ENCODE measurements around the gene PRUNE2. TPM values are rescaled to one million over a fixed set of nuclear protein-coding genes. Genes with fewer than 3 reads are reported as not detected.

PRUNE2 gene
- total RNA-seq, 2 experiments from 2014 or later: 0.38 to 0.44 TPM

DNA sequence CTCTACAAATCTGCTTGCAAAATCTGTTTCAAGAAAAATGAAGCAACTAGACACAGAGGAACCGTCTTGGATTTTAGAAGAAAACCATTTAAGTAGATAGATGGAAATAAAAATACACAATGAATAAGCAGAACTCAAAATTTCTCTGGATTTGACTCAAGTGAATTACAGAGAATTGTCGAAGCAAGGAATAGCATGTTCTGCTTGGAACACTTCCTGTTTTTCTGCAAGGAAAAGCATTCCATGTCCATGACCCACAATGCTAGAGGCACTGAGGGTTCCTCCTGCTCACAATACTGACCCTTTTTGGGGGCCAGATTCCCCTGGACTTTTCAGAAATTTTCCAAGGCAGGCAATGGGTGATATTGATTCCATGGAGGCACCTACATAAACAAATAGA is 29.8 kb downstream of the PRUNE2 start:
- Histone ChIP-seq H3K9me2 (ENCODE audit: insufficient read depth, low read length) (no peaks in the 10 kb centered on the region), H3K9me3 (ENCODE audit: low read length) (no peaks in the 10 kb centered on the region), H4K20me1 (ENCODE audit: insufficient read depth, low read length) (no peaks in the 10 kb centered on the region), H3K27ac (ENCODE audit: low read depth, low read length, poor library complexity, severe bottlenecking) (no peak overlapping the region), H3K36me3 (ENCODE audit: insufficient read depth, low read length) (no peaks in the 10 kb centered on the region), H3K4me3 (ENCODE audit: low read depth, low read length, poor library complexity, severe bottlenecking) (no peak overlapping the region), H3K4me1 (ENCODE audit: insufficient read depth, low read length, poor library complexity, severe bottlenecking) (no peaks in the 10 kb centered on the region), H2AFZ (ENCODE audit: low read length) (no peak overlapping the region), H3K79me2 (ENCODE audit: insufficient read depth, low read depth, low read length) (no peaks in the 10 kb centered on the region), H3K4me2 (ENCODE audit: low read length) (no peak overlapping the region)
- intact Hi-C loops (cut with micrococcal nuclease; ENCODE audit: unreplicated experiment): no loop called here
- BruUV-seq (replicated peaks): no TSS peak
- TF ChIP-seq, protein P1, sequence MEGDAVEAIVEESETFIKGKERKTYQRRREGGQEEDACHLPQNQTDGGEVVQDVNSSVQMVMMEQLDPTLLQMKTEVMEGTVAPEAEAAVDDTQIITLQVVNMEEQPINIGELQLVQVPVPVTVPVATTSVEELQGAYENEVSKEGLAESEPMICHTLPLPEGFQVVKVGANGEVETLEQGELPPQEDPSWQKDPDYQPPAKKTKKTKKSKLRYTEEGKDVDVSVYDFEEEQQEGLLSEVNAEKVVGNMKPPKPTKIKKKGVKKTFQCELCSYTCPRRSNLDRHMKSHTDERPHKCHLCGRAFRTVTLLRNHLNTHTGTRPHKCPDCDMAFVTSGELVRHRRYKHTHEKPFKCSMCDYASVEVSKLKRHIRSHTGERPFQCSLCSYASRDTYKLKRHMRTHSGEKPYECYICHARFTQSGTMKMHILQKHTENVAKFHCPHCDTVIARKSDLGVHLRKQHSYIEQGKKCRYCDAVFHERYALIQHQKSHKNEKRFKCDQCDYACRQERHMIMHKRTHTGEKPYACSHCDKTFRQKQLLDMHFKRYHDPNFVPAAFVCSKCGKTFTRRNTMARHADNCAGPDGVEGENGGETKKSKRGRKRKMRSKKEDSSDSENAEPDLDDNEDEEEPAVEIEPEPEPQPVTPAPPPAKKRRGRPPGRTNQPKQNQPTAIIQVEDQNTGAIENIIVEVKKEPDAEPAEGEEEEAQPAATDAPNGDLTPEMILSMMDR (conservative IDR thresholded peaks at IDR 0.05; ENCODE audit: low read length): no peak
- TF ChIP-seq EZH2phosphoT487 (IDR thresholded peaks at IDR 0.05; ENCODE audit: borderline replicate concordance, low read depth, low read length): no peak
- ChIA-PET POLR2A (no interaction called here), CTCF (ENCODE audit: unreplicated experiment) (no interaction called here)
- no peak for DNase-seq (ENCODE audit: low spot score)

GRCh38 chr9:76873821-76874220 is 32.1 kb downstream of the PRUNE2 start:
- no peak overlapping the region for H3K4me3 ChIP-seq (ENCODE audit: low read depth, low read length, poor library complexity, severe bottlenecking)
- H3K36me3 ChIP-seq (ENCODE audit: insufficient read depth, low read length): no peaks in the 10 kb centered on the region
- intact Hi-C loops (cut with micrococcal nuclease; ENCODE audit: unreplicated experiment): no loop called here
- no peak overlapping the region for H3K4me2 ChIP-seq (ENCODE audit: low read length)
- TF ChIP-seq, protein P1 (conservative IDR thresholded peaks at IDR 0.05; ENCODE audit: low read length): no peak
- no peaks in the 10 kb centered on the region for H4K20me1 ChIP-seq (ENCODE audit: insufficient read depth, low read length)
- no peaks in the 10 kb centered on the region for H3K4me1 ChIP-seq (ENCODE audit: insufficient read depth, low read length, poor library complexity, severe bottlenecking)
- no peak for DNase-seq (ENCODE audit: low spot score)
- CTCF ChIA-PET (ENCODE audit: unreplicated experiment): no interaction called here
- no peak overlapping the region for H3K27ac ChIP-seq (ENCODE audit: low read depth, low read length, poor library complexity, severe bottlenecking)
- no peak overlapping the region for H2AFZ ChIP-seq (ENCODE audit: low read length)
- no peaks in the 10 kb centered on the region for H3K9me2 ChIP-seq (ENCODE audit: insufficient read depth, low read length)
- H3K9me3 ChIP-seq (ENCODE audit: low read length): no peaks in the 10 kb centered on the region
- POLR2A ChIA-PET: no interaction called here
- BruUV-seq (replicated peaks): no TSS peak
- H3K79me2 ChIP-seq (ENCODE audit: insufficient read depth, low read depth, low read length): no peaks in the 10 kb centered on the region

- intact Hi-C loops (cut with micrococcal nuclease; ENCODE audit: unreplicated experiment): no loop called here
- no TSS peak for BruUV-seq (replicated peaks)
Measured at GRCh38 chr9:76873056-76873792, 32.7 kb downstream of the PRUNE2 start.

More at GRCh38 chr9:76873056-76873792, 32.7 kb downstream of the PRUNE2 start:
- no peaks in the 10 kb centered on the region for H3K36me3 ChIP-seq (ENCODE audit: insufficient read depth, low read length)
- no peaks in the 10 kb centered on the region for H3K79me2 ChIP-seq (ENCODE audit: insufficient read depth, low read depth, low read length)
- H3K4me3 ChIP-seq (ENCODE audit: low read depth, low read length, poor library complexity, severe bottlenecking): no peak overlapping the region
- no peaks in the 10 kb centered on the region for H4K20me1 ChIP-seq (ENCODE audit: insufficient read depth, low read length)
- H2AFZ ChIP-seq (ENCODE audit: low read length): no peak overlapping the region
- ChIA-PET CTCF (ENCODE audit: unreplicated experiment) (no interaction called here), POLR2A (no interaction called here)
- no peak overlapping the region for H3K27ac ChIP-seq (ENCODE audit: low read depth, low read length, poor library complexity, severe bottlenecking)
- no peaks in the 10 kb centered on the region for H3K4me1 ChIP-seq (ENCODE audit: insufficient read depth, low read length, poor library complexity, severe bottlenecking)
- H3K9me2 ChIP-seq (ENCODE audit: insufficient read depth, low read length): no peaks in the 10 kb centered on the region
- DNase-seq (ENCODE audit: low spot score): no peak
- no peak overlapping the region for H3K4me2 ChIP-seq (ENCODE audit: low read length)
- H3K9me3 ChIP-seq (ENCODE audit: low read length): no peaks in the 10 kb centered on the region
- TF ChIP-seq, protein P1 (conservative IDR thresholded peaks at IDR 0.05; ENCODE audit: low read length): no peak
- no peak for TF ChIP-seq EZH2phosphoT487 (IDR thresholded peaks at IDR 0.05; ENCODE audit: borderline replicate concordance, low read depth, low read length)

All from OCI-LY7 (cell line).